HFFc6 (cell line): Measurements from ENCODE around the gene RRM2. TPM values are rescaled to one million over a fixed set of nuclear protein-coding genes. Genes with fewer than 3 reads are reported as not detected.
"Not testable (repeated sequence)": the region's sequence is repeated elsewhere in the genome, so short reads cannot be mapped to it uniquely, and the experiment has no call there.

Experiments
- DNase-seq: peaks from one replicate; pipeline ENCODE4 v3.0.0-alpha.2; 2018
- H3K27ac Mint-ChIP-seq: 2 replicates; pipeline ENCODE4 v1.8.0; 2020; ENCODE audit warnings: mild to moderate bottlenecking, mixed read lengths
- H3K27me3 Mint-ChIP-seq: 2 replicates; pipeline ENCODE4 v1.8.0; 2021; ENCODE audit warnings: mild to moderate bottlenecking, moderate library complexity, mixed read lengths; ENCODE audit not compliant: insufficient read depth
- H3K36me3 Mint-ChIP-seq: 2 replicates; pipeline ENCODE4 v1.8.0; 2021; ENCODE audit warnings: low read depth, mixed read lengths
- H3K4me1 Mint-ChIP-seq: 2 replicates; pipeline ENCODE4 v1.8.0; 2020; ENCODE audit warnings: low read depth, mixed read lengths
- H3K4me3 Mint-ChIP-seq: 2 replicates; pipeline ENCODE4 v1.8.0; 2020; ENCODE audit warnings: mild to moderate bottlenecking, moderate library complexity, mixed read lengths
- H3K9me3 Mint-ChIP-seq: 2 replicates; pipeline ENCODE4 v1.8.0; 2020; ENCODE audit warnings: mild to moderate bottlenecking, mixed read lengths
- total RNA-seq, 6 experiments: library from RNA; stranded (reverse); fragmentation: NEBNext Ultra II Directional; extraction: Animal tissue kit (Norgen Biotek cat#: 25700); gene quantifications; 2 replicates in 1 of 6; 3 replicates in 5 of 6; pipeline ENCODE4 v1.2.3, GENCODE V29; 2021
- TF ChIP-seq, protein P1 (sequence below): fragments of 200-600 bp; sonication (generic); IDR thresholded peaks from 2 replicates; pipeline ENCODE4 v1.5.0; 2021; ENCODE audit warnings: antibody characterized with exemption, mild to moderate bottlenecking

The RRM2 gene
- total RNA-seq, 6 experiments from 2014 or later: 76.4 to 179 (median 158) TPM

- H3K27ac Mint-ChIP-seq: no peak overlapping the region
- H3K4me3 Mint-ChIP-seq: no peak overlapping the region
- no peak for DNase-seq
- TF ChIP-seq, protein P1, sequence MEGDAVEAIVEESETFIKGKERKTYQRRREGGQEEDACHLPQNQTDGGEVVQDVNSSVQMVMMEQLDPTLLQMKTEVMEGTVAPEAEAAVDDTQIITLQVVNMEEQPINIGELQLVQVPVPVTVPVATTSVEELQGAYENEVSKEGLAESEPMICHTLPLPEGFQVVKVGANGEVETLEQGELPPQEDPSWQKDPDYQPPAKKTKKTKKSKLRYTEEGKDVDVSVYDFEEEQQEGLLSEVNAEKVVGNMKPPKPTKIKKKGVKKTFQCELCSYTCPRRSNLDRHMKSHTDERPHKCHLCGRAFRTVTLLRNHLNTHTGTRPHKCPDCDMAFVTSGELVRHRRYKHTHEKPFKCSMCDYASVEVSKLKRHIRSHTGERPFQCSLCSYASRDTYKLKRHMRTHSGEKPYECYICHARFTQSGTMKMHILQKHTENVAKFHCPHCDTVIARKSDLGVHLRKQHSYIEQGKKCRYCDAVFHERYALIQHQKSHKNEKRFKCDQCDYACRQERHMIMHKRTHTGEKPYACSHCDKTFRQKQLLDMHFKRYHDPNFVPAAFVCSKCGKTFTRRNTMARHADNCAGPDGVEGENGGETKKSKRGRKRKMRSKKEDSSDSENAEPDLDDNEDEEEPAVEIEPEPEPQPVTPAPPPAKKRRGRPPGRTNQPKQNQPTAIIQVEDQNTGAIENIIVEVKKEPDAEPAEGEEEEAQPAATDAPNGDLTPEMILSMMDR: no peak
- H3K27me3 Mint-ChIP-seq: peaks cover 71% of the 10 kb centered on the region
- peaks cover 16% of the 10 kb centered on the region for H3K4me1 Mint-ChIP-seq
- no peaks in the 10 kb centered on the region for H3K9me3 Mint-ChIP-seq
- no peaks in the 10 kb centered on the region; the same call in 1 of the 2 replicates for H3K36me3 Mint-ChIP-seq
Measured at GRCh38 chr2:10085668-10086059, 36.9 kb upstream of the RRM2 start.

GRCh38 chr2:10086950-10087349 is 35.6 kb upstream of the RRM2 start:
- Mint-ChIP-seq H3K4me3 (no peak overlapping the region), H3K27ac (no peak overlapping the region), H3K9me3 (peaks cover 6% of the 10 kb centered on the region), H3K36me3 (peaks cover 1% of the 10 kb centered on the region), H3K27me3 (peaks cover 67% of the 10 kb centered on the region), H3K4me1 (peaks cover 16% of the 10 kb centered on the region)
- no peak for DNase-seq
- TF ChIP-seq, protein P1: no peak

- Mint-ChIP-seq H3K27ac (no peak overlapping the region), H3K27me3 (peaks cover 66% of the 10 kb centered on the region)
Measured at GRCh38 chr2:10087360-10087759, 35.2 kb upstream of the RRM2 start.

DNA sequence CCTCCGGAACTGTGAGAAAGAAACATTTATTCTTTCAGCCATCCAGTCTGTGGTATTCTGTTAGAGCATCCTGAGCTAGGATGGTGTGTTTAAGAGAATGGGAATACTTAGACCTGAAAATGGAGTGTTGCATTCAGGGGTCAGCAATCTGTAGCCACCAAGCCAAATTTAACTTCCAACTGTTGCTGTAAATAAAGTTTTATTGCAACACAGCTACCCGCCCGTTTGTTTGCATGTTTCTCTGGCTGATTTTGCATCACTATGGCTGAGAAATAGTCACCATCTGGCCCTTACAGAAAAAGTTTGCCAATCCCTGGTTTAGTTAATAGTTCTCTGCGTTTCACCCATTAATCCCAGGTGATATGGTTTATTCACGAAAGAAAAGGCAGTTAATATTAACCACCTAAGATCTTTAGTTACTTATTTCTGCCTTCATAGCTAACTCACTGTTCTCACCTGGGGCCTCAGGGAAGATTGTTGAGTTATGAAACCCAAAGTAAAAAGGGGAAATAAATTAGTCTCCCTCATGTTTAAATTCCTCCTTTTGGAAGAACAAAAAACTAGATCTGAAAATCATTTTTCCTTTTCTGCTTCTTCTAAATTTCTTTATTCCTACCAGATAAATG is 32.9 kb upstream of the RRM2 start:
- Mint-ChIP-seq H3K27ac (no peak overlapping the region), H3K36me3 (peaks cover 8% of the 10 kb centered on the region), H3K4me1 (no peaks in the 10 kb centered on the region), H3K9me3 (peaks cover 12% of the 10 kb centered on the region), H3K4me3 (no peak overlapping the region), H3K27me3 (peaks cover 56% of the 10 kb centered on the region)
- no peak for DNase-seq
- TF ChIP-seq, protein P1: no peak

More at GRCh38 chr2:10087360-10087759, 35.2 kb upstream of the RRM2 start:
- no peak for DNase-seq
- Mint-ChIP-seq H3K4me1 (peaks cover 16% of the 10 kb centered on the region), H3K4me3 (no peak overlapping the region), H3K9me3 (peaks cover 10% of the 10 kb centered on the region), H3K36me3 (peaks cover 5% of the 10 kb centered on the region)
- TF ChIP-seq, protein P1: no peak

DNA sequence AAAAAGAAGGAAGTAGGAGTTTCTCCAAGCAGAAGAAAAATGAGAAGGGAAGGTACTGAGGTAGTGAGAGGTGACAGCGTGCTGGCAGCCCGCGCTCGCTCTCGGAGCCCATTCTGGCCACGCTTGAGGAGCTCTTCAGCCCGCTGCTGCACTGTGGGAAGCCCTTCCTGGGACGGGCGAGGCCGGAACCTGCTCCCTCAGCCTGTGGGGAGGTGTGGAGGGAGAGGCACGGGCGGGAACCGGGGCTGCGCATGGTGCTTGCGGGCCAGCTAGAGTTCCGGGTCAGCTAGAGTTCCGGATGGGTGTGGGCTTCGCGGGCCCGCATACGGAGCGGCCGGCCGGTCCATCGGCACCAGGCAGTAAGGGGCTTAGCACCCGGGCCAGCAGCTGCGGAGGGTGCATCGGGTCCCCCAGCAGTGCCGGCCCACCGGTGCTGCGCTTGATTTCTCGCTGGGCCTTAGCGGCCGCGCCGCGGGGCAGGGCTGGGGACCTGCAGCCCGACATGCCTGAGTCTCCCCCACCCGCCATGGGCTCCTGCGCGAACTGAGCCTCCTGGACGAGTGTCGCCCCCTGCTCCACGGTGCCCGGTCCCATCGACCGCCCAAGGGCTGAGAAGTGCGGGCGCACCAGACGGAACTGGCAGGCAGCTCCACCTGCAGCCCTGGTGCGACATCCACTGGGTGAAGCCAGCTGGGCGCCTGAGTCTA is 31.2 kb upstream of the RRM2 start:
- DNase-seq: no peak
- no peaks in the 10 kb centered on the region for H3K4me1 Mint-ChIP-seq
- H3K36me3 Mint-ChIP-seq: peaks cover 8% of the 10 kb centered on the region
- TF ChIP-seq, protein P1: no peak
- H3K27me3 Mint-ChIP-seq: peaks cover 46% of the 10 kb centered on the region
- H3K27ac Mint-ChIP-seq: no peak overlapping the region
- no peak overlapping the region for H3K4me3 Mint-ChIP-seq
- peaks cover 12% of the 10 kb centered on the region for H3K9me3 Mint-ChIP-seq

DNA sequence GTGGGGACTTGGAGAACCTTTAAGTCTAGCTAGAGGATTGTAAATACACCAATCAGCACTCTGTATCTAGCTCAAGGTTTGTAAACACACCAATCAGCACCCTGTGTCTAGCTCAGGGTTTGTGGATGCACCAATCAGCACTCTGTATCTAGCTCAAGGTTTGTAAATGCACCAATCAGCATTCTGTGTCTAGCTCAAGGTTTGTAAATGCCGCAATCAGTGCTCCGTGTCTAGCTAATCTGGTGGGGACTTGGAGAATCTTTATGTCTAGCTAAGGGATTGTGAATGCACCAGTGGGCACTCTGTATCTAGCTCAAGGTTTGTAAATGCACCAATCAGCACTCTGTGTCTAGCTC is 30.7 kb upstream of the RRM2 start:
- H3K4me1 Mint-ChIP-seq, DNase-seq, H3K4me3 Mint-ChIP-seq, H3K27ac Mint-ChIP-seq, H3K36me3 Mint-ChIP-seq: not testable (repeated sequence)
- H3K27me3 Mint-ChIP-seq: peaks cover 42% of the 10 kb centered on the region
- peaks cover 12% of the 10 kb centered on the region for H3K9me3 Mint-ChIP-seq
